Measurements from ENCODE around the gene FBXO17. TPM values are rescaled to one million over a fixed set of nuclear protein-coding genes. Genes with fewer than 3 reads are reported as not detected.

The FBXO17 gene
- total RNA-seq, 4 donors from 2014 or later: 12.6 to 88.7 (median 53.1) TPM

DNA sequence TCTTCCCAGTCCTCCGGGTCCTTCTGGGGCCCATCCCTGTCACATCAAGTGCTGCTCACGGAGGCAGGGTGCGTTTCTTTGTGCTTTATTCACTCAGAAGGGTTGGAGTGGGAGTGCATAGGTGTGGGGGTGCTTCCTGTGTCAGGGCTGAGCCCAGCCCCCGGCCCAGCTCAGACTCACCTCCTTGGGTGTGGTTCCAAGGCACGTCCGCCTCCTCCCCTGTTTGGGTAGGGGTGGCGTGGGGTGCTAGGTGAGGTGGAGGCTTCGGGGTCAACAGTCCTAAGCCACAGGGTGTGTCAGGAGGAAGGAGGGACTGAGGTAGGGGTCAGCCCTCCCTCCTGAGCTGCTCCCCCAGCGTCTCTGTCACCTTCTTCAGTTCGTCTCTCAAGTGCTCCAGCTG, 66.6 kb downstream of the FBXO17 start:
- TF ChIP-seq, protein P1, sequence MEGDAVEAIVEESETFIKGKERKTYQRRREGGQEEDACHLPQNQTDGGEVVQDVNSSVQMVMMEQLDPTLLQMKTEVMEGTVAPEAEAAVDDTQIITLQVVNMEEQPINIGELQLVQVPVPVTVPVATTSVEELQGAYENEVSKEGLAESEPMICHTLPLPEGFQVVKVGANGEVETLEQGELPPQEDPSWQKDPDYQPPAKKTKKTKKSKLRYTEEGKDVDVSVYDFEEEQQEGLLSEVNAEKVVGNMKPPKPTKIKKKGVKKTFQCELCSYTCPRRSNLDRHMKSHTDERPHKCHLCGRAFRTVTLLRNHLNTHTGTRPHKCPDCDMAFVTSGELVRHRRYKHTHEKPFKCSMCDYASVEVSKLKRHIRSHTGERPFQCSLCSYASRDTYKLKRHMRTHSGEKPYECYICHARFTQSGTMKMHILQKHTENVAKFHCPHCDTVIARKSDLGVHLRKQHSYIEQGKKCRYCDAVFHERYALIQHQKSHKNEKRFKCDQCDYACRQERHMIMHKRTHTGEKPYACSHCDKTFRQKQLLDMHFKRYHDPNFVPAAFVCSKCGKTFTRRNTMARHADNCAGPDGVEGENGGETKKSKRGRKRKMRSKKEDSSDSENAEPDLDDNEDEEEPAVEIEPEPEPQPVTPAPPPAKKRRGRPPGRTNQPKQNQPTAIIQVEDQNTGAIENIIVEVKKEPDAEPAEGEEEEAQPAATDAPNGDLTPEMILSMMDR (IDR thresholded peaks at IDR 0.05; ENCODE audit: low read depth): no peak

DNA sequence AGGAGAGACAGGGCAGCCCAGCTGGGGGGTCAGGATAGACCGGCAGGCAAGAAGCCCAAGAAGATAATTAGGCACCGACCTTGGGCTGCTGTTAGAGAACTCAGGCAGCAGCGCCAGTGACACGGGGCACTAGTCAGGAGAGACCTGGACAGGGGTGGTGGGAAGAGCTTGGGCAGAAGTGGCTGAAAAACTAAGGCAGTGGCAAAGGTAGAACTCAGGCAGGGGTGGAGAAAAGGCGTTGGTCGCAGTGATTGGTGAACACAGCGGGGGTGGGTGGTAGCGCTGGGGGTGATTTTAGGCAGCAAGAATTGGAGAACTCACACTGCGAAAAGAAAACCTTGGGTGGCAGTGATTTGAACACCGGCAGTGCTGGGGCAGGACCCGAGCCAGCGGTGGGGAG, 67.9 kb downstream of the FBXO17 start:
- TF ChIP-seq, protein P1 (IDR thresholded peaks at IDR 0.05; ENCODE audit: low read depth): no peak

DNA sequence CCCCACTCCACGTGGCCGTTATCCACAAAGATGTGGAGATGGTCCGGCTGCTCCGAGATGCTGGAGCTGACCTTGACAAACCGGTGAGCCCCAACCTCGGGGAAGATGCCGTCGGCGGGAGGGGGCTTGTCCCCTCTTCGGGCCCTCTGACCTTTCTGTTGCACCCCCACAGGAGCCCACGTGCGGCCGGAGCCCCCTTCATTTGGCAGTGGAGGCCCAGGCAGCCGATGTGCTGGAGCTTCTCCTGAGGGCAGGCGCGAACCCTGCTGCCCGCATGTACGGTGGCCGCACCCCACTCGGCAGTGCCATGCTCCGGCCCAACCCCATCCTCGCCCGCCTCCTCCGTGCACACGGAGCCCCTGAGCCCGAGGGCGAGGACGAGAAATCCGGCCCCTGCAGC, 68.3 kb downstream of the FBXO17 start:
- TF ChIP-seq, protein P1 (IDR thresholded peaks at IDR 0.05; ENCODE audit: low read depth): no peak

DNA sequence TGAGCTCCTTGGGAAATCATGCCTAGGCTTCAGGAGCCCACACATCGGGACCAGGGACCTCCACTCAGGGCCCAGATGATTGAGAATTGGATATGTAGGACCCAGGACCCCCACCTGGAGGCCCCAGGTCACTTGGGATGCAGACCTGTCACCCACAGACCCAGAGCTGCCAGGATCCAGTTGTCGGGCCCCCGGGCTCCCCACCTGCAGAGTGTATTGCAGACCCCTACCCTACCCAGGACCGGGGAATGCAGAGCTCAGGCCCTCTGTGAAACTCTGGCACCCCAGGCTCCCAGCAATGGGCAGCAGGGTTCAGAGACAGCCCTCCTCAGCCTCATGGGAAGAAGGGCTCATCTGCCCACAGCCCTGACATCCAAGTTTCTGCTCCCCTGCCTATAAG, 69.9 kb downstream of the FBXO17 start:
- TF ChIP-seq, protein P1 (IDR thresholded peaks at IDR 0.05; ENCODE audit: low read depth): no peak

DNA sequence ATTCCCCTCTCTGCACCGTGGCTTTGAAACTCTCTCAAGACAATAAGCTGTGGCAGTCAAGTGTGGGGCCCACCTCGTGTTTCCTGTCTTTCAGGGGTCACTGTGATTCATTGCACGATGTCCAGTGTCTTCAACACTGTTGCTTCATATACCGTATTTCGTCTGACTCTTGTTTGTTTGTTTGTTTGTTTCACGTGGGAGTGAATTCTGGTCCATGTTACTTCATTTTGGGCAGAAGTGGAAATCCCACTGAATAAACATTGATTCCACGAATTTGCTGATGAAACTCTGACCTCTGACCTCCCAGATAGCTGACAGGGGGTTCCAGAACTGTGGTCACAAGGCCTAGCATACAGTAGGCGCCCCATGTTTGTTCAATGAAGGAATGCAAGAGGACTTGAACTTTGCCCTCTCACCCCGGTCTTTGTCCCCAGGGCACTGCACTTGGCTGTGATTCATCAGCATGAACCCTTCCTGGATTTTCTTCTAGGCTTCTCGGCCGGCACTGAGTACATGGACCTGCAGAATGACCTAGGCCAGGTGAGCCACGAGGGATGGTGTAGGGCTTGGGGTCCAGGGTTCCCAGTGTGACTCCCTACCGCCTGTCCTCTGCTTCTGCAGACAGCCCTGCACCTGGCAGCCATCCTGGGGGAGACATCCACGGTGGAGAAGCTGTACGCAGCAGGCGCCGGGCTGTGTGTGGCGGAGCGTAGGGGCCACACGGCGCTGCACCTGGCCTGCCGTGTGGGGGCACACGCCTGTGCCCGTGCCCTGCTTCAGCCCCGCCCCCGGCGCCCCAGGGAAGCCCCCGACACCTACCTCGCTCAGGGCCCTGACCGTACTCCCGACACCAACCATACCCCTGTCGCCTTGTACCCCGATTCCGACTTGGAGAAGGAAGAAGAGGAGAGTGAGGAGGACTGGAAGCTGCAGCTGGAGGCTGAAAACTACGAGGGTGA, 70.7 kb downstream of the FBXO17 start:
- TF ChIP-seq, protein P1 (IDR thresholded peaks at IDR 0.05; ENCODE audit: low read depth): no peak

DNA sequence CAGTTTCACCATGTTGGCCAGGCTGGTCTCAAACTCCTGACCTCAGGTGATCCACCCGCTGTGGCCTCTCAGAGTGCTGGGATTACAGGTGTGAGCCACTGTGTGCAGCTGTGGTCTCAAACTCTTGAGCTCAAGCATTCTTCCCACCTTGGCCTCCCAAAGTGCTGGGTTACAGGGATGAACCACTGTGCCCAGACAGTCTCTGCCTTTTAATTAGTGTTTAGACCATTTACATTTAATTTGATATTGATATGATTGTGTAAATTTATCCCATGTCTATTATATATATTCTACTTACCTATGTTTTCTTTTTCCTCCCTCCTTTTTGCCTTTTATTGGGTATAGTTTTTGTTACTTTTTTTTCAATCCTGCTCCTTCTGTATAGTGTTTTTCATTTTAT, 73.9 kb downstream of the FBXO17 start:
- TF ChIP-seq, protein P1 (IDR thresholded peaks at IDR 0.05; ENCODE audit: low read depth): no peak

DNA sequence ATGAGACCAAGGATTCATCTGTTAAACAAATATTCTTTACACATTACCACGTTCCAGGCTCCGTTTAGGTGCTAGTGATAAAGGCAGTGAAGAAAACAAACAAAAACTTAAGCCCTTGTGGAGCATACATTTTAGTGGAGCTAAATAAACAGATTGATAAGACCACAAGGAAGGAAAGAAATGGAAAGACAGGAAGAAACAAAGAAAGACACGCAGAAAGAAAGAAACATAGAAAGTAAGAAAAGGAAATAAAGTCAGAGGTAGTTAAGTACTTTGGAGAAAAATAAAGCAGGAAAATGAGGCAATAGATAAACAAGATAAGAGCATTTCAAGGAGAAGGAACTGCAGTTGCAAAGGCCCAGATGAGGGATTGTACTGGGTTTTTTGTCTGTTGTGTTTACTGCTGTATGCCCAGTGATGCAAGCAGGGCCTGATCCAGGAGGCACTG, 74.8 kb downstream of the FBXO17 start:
- TF ChIP-seq, protein P1 (IDR thresholded peaks at IDR 0.05; ENCODE audit: low read depth): no peak
